ENCODE measurements around the gene RPL26.
"Not testable (repeated sequence)": the region's sequence is repeated elsewhere in the genome, so short reads cannot be mapped to it uniquely, and the experiment has no call there.

Gene RPL26

GRCh38 chr17:8362651-8363332 lies 20.2 kb downstream of the RPL26 start:
- no peak for DNase-seq

GRCh38 chr17:8360751-8361150 lies 22.2 kb downstream of the RPL26 start:
- no peak for DNase-seq

DNA sequence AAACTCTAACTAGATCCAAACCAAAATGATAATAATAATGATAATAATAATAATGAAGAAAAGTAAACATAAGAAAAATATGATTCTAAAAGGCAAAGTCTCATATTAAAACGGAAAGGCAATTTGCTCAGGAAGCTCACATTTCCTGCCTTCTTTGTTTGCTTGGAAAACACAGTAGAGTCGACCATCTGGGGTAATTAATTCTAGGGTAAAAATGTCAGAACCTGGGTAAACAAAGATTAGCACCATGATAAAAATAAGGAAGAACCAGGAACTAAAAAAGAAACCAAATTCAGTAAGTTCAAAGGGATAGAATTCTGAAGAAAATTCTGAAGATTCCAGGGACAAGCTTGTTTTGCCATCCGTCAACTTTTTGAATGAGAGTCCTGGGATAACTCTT lies 22.7 kb downstream of the RPL26 start:
- no peak for DNase-seq

GRCh38 chr17:8359769-8360168 lies 23.2 kb downstream of the RPL26 start:
- no peak for DNase-seq

GRCh38 chr17:8357910-8358309 lies 25.1 kb downstream of the RPL26 start:
- no peak for DNase-seq

DNA sequence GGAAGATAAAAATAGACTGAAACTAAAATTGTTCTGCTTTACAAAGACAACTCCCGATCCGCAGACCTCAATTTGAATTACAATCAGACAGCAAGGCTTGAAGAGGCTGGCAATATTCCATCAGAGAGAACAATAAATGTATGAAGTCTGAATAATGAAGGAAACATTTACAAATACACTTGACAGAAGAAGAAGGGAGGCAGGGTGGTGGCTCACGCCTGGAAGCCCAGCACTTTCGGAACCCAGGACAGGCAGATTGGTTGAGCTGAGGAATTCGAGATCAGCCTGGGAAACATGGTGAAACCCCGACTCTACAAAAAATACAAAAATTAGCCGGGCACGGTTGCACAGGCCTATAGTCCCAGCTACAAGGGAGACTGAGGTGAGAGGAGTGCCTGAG lies 28.8 kb downstream of the RPL26 start:
- DNase-seq: no peak

DNA sequence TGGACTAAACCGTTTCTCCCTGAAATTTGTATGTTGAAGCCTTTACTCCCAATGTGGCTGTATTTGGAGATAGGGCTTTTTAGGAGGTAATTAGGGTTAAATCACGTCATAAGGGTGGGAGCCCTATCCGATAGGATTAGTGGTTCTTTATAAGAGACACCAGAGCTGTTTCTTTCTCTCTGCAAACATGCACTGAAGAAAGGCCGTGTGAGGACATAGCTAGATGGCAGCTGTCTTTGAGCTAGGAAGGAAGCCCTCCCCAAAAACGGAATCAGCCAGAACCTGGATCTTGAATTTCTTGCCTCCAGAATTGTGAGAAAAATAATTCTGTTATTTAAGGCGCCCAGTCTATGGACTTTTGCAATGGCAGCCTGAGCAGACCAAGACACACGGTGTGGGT lies 29.3 kb downstream of the RPL26 start:
- no peak for DNase-seq

DNA sequence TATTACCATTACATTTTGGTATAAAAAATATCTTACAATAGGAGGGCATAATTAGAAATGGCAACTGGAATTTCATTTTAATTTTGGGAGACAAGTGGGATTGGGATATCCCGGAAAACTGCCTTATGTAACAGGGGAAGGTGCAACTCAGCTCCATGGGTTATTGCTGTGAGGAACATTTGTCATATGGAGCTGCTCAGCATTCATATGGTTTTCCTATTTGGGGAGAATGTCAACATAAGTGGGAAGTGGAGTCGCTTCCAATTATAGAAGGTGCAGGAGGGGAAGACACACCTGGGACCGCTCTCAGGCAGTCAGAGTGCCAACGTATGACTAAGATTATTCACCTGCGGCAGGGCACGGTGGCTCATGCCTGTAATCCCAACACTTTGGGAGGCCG lies 32.7 kb downstream of the RPL26 start:
- no peak for DNase-seq

DNA sequence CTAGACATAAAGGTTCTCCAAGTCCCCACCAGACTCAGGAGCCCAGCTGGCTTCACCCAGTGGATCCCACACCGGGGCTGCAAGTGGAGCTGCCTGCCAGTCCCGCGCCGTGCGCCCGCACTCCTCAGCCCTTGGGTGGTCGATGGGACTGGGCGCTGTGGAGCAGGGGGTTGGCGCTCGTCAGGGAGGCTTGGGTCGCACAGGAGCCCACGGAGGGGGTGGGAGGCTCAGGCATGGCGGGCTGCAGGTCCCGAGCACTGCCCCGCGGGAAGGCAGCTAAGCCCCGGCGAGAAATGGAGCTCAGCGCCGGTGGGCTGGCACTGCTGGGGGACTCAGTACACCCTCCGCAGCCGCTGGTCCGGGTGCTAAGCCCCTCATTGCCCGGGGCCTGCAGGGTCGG lies 36.0 kb downstream of the RPL26 start:
- DNase-seq: not testable (repeated sequence)

- no peak for DNase-seq
These were observed 36.9 kb downstream of the RPL26 start for GRCh38 chr17:8345951-8346665.

- DNase-seq: no peak
These were observed 37.8 kb downstream of the RPL26 start for GRCh38 chr17:8345052-8345690.

GRCh38 chr17:8341456-8341855 lies 41.5 kb downstream of the RPL26 start:
- no peak for DNase-seq

DNA sequence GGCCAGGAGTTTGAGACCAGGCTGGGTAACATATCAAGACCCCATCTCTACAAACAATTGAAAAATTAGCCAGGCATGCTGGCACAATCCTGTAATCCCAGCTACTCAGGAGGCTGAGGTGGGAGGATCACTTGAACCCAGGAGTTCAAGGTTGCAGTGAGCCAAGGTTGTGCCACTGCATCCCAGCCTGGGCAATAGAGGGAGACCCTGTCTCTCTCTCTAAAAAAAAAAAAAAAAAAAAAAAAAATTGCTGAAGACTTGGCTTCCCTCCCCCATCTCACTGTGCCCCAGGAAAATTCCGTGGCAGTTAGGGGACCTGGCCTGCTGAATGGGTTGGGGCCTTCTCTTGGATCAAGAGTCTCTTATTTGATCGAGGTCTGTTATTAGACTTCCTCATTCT lies 43.5 kb downstream of the RPL26 start, which contains the start of gene ODF4:
TSS of gene ODF4 (plus strand) at position 301 of the 400 bp plus-strand sequence. CDS start 212 bp downstream, outside the sequence.
- DNase-seq: no peak

GRCh38 chr17:8338753-8339140 lies 44.2 kb downstream of the RPL26 start:
- no peak for DNase-seq

DNA sequence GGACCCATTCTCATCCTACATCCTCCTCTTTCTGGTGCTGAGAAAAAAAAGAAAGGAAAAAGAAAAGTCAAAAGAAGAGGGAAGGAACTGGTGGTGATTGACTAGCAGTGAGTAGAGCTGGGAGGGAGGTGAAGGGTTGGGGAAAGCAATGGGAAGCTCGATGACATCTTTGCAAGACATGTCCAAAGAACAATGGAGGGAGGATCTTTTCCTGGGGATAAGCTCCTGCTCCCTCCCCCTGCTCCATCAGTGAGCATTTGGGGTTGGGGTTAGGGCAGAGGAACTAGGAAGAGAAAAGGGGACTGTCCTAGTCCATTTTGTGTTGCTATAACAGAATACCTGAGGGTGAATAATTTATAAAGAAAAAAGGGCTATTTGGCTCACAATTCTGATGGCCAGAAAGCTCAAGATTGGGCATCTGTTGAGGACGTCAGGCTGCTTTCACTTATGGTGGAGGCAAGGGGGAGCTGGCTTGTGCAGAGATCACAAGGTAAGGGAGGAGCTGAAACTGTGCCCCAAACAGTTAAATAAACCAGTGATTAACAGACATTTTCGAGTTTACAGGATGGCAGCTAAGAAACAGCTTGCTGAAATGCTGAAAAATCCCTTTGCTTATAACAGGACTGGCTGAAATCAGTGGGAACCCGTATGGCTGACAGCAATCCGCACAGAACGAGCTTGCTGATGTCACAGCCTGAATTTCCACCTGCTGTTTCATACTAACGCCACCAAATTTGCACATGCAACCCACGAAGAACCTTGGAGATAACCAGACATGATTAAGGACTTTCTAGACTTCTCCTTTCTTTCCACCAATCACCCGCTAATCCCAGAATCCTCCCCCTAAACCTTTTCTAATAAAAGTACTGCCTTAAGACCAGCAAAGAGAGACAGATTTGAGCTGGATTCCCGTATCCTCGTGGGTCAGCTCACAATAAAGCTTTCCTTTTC lies 44.9 kb downstream of the RPL26 start:
- DNase-seq: no peak

DNA sequence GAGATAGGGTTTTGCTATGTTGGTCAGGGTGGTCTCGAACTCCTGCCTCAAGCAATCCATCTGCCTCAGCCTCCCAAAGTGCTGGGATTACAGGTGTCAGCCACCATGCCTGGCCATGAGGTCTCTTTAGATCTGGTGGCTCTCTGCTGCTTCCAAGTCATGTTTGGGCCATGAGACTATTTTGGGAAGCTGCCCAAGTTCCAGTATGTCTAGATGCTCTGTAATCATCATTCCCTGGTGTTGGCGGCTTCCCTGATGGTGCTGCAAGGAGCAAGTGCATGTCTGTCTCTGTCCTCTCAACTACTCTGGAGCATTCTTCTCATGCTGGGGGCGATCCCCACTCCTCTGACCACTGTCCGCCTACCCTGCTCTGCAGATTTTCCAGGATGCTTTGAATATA lies 49.7 kb downstream of the RPL26 start:
- DNase-seq: no peak

GRCh38 chr17:8332688-8333087 lies 50.3 kb downstream of the RPL26 start:
- no peak for DNase-seq

GRCh38 chr17:8332128-8332527 lies 50.9 kb downstream of the RPL26 start:
- DNase-seq: no peak

All from activated naive CD4-positive, alpha-beta T cell treated with anti-CD3 and anti-CD28 coated beads, Interleukin-2, amount 50 U/mL, for 16 hours (primary cell).